GM19351 (cell line): ENCODE measurements around the gene KDM2A.

Experiments
- ATAC-seq: cut with Tn5 transposase; IDR thresholded peaks from one replicate; pipeline ENCODE4 v1.9.1; 2021; ENCODE audit warnings: mild to moderate bottlenecking, moderate library complexity; ENCODE audit not compliant: unreplicated experiment

KDM2A gene

DNA sequence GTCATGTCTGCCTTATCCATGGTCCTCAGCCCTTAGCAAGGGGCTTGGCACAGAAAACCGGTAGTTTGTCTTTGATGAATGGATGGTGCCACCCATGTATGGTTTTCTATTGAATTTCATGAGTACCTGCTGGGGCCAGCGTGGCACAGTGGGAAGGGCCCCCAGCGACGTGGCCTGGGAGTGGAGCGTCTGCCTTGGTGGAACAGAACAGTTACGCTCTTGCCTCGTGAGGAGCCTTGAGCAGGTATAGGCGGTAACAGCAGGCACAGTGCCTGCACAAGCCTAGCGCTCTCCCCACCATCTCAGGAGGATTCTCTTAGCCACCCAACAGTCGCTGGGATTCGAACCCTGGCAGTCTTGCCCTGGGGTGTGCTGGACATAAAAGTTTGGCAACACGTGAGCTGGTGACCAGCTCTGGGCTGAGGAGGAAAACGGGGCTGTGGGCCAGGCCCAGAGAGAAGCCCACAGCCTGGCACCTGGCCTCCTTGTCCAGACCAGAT, 181.2 kb downstream of the KDM2A start:
- ATAC-seq = no peak

DNA sequence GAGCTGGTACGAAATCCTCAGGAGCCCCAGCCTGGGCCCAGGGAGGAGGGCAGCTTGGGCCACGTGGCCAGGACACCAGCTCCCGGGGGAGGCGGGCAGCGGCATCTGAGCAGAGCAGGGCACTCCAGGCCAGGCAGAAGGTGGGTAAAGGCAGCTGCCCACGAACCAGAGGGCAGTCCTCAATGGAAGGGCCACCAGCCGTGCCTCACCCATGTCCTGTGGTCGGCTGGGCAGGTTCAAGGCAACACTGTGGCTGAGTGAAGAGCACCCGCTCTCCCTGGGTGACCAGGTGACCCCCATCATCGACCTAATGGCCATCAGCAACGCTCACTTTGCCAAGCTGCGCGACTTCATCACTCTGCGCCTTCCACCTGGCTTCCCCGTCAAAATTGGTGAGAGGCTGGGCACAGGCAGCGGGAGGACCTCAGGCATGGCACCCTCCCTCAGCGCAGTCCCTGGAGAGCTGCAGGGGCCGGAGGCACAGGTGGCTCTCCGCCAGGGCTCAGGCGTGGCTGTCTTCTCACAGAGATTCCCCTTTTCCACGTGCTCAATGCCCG, 181.8 kb downstream of the KDM2A start:
- no peak for ATAC-seq

DNA sequence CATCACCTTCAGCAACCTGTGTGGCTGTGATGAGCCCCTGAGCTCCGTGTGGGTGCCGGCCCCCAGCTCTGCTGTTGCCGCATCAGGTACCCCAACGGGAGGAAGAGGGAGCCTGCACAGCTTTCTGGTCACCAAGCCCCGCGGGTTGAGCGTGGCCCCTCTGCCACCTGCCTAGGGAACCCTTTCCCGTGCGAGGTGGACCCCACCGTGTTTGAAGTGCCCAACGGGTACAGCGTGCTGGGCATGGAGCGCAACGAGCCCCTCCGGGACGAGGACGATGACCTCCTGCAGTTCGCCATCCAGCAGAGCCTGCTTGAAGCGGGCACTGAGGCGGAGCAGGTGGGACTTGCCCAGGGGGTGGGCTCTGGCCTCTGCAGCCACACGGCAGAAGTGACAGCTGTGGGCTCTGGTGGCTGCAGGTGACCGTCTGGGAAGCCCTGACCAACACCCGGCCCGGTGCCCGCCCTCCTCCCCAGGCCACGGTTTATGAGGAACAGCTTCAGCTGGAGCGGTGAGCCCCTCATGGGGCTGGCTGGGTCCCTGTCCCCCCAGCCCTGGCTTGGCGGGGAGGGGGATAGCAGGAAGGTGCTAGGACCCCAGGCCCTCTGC, 182.4 kb downstream of the KDM2A start:
- no peak for ATAC-seq

DNA sequence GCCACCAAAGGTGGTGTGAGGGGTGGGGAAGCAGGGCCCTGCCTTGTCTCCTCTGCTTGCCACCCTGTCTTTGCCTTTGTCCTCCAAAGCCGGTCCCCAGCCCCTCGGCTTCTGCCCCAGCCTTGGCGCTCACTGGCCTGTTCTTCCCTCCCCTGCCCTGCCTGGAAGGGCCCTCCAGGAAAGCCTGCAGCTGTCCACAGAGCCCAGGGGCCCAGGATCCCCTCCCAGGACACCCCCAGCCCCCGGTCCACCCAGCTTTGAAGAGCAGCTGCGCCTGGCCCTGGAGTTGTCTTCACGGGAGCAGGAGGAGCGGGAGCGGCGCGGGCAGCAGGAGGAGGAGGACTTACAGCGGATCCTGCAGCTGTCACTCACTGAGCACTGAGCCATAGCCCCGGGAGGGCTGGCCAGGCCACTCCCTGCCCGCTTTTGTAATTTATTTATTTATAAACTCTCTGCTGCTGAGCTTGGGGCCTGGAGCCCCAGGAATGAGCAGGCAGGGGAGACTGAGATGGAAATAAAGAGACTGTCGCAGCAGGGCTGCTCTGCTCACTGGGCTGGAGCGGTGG, 183.0 kb downstream of the KDM2A start:
- no peak for ATAC-seq

DNA sequence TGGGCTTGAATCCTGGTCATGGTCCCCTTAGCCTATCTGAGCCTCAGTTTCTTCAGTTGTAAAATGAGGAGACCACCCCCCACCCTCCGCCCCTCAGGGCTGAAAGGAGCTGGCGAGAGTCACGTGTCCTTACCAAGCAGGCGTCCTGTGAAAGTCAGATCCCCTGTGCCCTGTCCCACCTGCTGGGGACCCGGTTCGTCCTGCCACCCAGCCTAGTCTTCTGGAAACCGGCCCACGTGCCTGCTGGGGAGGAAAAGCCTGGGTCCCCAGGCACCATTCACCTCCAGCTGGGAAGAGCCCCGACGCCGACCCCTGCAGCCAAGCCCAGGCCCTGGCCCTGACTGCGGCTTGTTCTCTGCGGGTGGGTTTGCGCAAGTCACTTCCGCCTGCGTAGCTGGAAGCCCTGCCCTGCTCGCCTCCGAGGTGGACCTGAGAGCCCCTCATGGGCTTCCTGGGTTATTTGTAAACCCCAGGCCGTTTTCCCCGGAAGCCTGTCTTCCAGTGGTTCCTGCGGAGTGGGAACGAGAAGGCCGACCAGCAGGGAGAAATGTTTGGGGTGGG, 183.6 kb downstream of the KDM2A start:
- no peak for ATAC-seq

DNA sequence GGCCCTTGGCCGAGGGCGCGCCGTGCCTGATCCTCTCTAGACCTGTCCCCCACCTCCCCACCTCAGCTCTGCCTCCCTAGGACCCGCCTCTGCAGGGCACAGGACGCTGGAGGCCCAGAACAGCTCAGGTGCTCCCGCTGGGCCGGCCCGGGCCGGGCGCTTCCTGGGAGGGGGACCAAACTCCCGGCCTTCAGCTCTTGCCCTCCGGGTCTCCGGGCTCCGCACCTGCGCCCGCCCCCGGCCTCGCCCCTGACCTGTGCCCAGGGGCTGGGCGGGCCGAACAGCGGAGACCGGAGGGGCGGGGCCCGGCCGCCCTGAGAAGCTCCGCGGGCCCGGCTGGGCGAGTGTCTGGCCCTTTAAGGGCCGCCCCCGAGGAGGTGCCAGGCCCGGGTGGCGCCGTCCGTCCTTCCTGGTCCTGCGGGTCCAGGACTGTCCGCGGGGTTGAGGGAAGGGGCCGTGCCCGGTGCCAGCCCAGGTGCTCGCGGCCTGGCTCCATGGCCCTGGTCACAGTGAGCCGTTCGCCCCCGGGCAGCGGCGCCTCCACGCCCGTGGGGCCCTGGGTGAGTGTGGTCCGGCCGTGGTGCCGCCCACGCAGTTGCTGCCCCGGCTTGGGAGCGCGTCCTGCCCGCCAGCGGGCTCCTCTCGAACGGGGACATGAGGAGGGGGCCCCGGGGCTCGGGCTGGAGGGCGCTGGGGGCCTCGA, 184.2 kb downstream of the KDM2A start, which contains the start of gene SSH3:
Gene SSH3, plus strand, starts transcription at position 399 of the 703 bp plus-strand sequence. Its CDS starts 96 bp downstream, at position 495.
- ATAC-seq = no peak

DNA sequence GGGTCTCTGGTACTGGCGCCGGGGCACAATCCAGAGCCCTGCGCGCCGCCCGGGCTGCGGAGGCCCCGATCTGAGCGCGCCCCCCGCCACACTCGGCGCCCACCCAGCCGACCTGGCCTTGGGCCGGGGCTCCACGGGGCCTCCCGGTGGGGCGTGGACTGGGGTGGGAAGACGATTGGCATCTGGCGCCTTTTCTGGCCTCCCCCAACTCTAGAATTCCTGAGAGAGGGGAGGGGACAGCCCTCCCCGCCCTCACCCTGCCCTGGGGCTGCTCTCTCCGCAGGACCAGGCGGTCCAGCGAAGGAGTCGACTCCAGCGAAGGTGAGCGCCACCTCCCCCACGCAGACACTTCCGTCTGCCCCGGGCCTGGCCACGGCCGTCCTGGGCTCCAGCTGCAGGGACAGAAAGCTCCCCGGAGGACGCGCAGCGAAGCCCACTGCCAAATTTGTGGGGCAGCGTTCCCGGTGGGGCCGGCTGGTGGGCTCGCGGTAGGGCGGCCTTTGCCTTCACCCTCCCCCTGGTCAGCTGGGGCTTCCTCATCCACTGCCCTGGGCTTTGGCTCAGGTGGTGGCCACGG, 184.9 kb downstream of the KDM2A start:
- ATAC-seq = no peak

DNA sequence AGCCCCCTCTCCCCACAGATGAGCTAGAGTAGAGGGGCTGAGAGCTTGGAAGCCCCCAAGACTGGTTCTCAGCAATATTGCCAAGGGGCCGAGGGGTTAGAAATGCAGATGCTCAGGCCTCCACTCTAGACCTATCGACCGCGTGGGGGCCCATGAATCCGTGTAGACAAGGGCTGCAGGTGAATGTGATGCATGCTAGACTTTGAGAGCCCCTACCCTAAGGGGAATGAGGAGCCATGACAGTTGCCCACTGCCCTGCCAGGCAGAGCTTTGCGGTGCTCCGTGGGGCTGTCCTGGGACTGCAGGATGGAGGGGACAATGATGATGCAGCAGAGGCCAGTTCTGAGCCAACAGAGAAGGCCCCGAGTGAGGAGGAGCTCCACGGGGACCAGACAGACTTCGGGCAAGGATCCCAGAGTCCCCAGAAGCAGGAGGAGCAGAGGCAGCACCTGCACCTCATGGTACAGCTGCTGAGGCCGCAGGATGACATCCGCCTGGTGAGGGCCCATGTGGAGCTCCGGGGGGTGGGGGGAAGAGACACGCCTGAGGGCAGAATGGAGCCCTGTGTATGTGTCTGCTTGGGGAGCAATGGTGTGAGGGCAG, 185.5 kb downstream of the KDM2A start:
- no peak for ATAC-seq

DNA sequence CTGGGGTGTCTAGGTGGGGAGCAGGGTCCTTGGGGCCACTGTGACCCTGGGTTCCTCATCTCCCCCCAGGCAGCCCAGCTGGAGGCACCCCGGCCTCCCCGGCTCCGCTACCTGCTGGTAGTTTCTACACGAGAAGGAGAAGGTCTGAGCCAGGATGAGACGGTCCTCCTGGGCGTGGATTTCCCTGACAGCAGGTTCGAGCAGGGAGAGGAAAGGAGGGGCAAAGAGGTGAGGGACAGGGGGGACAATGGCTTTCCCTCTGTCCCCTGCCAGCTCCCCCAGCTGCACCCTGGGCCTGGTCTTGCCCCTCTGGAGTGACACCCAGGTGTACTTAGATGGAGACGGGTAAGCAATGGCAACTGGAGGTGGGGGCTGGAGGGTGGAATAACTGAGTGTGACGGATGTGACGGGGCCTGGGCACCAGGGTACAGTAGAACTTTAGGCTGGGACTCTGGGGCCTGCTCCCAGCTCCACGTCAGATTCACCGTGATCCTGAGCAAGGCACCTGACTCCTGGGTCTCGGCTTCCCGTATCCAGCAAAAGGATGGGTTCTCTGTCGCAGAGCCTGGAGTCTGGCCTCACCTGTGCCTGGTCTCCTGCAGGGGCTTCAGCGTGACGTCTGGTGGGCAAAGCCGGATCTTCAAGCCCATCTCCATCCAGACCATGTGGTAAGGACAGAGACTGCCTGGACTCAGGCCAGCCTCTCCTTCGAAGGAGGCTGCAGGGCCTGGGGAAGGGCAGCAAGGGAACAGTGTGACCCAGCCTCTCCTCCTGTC, 187.9 kb downstream of the KDM2A start:
- no peak for ATAC-seq

DNA sequence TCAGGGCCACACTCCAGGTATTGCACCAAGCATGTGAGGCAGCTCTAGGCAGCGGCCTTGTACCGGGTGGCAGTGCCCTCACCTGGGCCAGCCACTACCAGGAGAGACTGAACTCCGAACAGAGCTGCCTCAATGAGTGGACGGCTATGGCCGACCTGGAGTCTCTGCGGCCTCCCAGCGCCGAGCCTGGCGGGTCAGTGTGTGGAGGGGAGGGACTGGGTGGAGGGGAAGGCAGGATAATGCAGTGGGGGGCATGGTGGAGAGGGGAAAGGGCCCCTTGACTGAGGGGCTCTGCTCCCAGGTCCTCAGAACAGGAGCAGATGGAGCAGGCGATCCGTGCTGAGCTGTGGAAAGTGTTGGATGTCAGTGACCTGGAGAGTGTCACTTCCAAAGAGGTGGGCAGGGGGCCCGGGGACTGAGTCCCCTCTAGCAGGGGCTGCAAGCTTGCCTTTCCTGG, 188.5 kb downstream of the KDM2A start:
- ATAC-seq = no peak
